Fibroblast of mammary gland (primary cell): ENCODE results near the gene RIOK3.

Experiments used
- DNase-seq: peaks from one replicate; pipeline ENCODE4 v3.0.0-alpha.2; 2010; ENCODE audit warnings: low read depth
- H3K4me3 ChIP-seq: 2 replicates; pipeline ENCODE4 v1.5.1; 2011; ENCODE audit warnings: low read depth, mild to moderate bottlenecking, low read length, moderate library complexity; ENCODE audit not compliant: control insufficient read depth
- CTCF ChIP-seq: conservative IDR thresholded peaks from 2 replicates; pipeline ENCODE4 v1.5.1; 2011; ENCODE audit warnings: low read depth, low read length, inconsistent platforms; ENCODE audit not compliant: control insufficient read depth, insufficient read depth

The RIOK3 gene

DNA sequence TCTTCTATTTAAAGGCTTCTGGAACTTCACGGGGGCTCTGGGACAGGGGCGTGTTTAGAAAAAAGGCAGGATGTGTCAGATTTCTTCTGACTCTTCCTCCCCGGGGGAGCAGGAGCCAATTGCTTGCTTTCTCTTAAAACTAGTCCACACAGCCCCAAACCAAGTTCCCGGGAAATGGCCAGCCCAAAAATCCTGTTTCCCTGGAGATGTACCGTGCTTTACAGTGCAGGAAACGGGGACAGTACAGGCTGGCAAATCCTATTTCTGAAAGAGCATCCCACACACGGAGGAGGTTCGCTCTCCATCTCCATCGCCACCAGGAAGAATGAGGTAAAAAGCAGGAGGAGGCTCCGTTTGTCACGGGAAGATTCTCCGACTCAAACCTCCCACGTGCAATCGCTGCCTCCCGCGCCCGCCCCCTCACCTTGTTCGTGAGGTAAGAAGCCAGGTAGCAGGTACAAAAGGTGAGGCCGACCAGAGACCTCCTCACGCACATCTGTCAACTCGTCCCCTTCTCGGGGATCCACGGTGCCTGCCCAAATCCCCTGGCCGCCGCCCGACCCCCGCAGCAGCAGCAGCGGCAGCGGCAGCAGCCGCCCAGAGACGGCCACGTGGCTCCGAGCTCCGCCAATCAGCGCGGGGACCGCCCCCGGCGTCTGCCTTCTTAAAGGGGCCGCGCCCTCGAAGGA lies 15.6 kb upstream of the RIOK3 start:
- peak overlapping the region; percentile 95 for H3K4me3 ChIP-seq
- DNase-seq, result peak; percentile 66
- no peak for TF ChIP-seq CTCF

DNA sequence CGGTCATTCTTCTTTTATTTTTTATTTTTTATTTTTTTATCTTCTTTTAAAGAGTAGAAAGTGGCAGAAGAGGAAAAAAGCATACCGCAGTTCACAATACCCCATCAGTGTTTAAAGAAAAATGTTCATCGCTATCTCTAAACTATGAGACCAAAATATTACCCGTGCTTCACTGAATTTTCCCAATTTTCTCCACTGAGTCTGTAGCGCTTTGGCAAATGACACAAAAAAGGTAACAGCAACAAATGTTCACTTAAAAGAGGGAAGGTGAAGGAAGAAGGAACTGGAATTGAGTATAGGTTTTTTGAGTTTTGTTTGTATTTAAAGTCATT lies 15.1 kb upstream of the RIOK3 start:
- peak overlapping the region; percentile 95 for H3K4me3 ChIP-seq
- DNase-seq, result no peak
- no peak for TF ChIP-seq CTCF

- TF ChIP-seq CTCF, result no peak
- no peak for DNase-seq
- H3K4me3 ChIP-seq, result peak overlapping the region; percentile 95
Observed at GRCh38 chr18:23438608-23439366, 14.3 kb upstream of the RIOK3 start.

GRCh38 chr18:23440131-23440530 lies 13.0 kb upstream of the RIOK3 start:
- no peak overlapping the region for H3K4me3 ChIP-seq
- DNase-seq, result no peak
- no peak for TF ChIP-seq CTCF

DNA sequence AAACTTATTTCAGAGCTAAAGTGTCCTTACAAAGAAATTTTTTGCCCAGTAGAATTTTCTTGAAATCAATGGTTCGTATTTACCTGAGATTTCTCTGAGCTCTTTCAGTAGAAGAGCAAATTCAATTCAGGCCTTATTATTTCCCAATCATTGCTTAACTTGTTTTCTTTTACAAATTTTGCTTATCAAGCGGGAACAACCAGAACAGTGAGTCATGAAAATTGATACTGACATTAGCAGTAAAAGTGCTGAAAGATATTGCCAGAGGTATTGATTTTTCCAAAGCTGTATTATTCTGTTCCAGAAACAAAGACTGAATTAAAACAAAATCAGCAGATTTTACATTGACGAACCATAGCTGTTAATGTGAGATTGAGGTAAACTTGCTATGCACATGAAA lies 10.1 kb upstream of the RIOK3 start:
- DNase-seq, result no peak
- no peak for TF ChIP-seq CTCF
- no peak overlapping the region for H3K4me3 ChIP-seq

GRCh38 chr18:23448291-23448690 lies 4.8 kb upstream of the RIOK3 start:
- TF ChIP-seq CTCF, result no peak
- no peak for DNase-seq

More at GRCh38 chr18:23448291-23448690, 4.8 kb upstream of the RIOK3 start:
- no peak overlapping the region for H3K4me3 ChIP-seq
